ENCODE measurements around the gene NOX3. TPM values are rescaled to one million over a fixed set of nuclear protein-coding genes. Genes with fewer than 3 reads are reported as not detected.

The NOX3 gene
- total and polyA plus RNA-seq, 2 experiments from 2014 or later = not detected

DNA sequence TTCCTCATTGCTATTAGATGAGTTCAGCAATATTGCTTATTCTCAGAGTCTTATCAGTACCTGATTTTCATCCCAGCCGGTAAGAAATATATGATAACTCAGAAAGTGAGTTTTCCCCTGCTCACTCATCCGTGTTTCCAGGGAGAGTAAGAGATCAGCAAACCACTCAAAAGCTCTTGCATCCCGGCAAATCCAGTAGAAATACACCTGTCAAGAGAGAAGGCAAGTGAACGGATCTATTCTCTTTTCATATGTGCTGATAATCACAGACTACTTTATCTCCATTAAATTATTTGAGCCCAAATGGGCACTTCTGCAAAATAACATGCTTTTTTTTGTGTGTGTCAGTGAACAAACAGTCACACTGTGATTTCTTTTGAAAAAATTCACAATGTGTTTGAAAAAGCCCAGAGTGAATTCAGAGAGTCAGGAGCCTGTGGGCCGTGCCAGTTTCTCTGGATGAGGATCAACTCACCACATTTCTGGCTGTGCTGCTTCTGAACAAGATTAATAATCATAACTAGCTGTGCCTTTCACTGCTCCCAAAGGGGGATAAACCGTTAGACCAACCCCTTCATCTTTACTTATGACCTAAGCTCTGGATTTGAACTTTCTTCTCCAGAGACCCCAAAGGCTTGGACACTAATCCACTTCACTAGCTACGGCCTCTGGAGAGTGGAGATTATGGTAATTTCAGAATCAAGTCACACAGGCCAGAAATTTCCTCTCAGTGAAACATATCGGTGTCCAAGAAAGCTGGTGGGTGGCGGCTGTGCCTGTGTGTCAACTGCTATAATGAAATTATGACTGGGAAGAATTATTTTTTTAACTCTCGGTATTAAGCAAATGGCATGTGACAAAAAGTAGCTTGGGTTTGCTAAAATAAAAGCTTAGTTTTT is 44.2 kb downstream of the NOX3 start:
- Histone ChIP-seq H3K27ac (no peak overlapping the region), H3K4me2 (no peak overlapping the region), H4K20me1 (ENCODE audit: insufficient read depth, poor library complexity, severe bottlenecking) (no peaks in the 10 kb centered on the region), H3K4me3 (no peak overlapping the region), H3K27me3 (no peaks in the 10 kb centered on the region), H3K9me2 (replicated peaks; ENCODE audit: insufficient read depth) (no peaks in the 10 kb centered on the region), H2AFZ (no peak overlapping the region), H3K4me1 (ENCODE audit: insufficient read depth) (peaks cover 3% of the 10 kb centered on the region), H3K9me3 (ENCODE audit: low read depth) (no peaks in the 10 kb centered on the region), H3K79me2 (no peaks in the 10 kb centered on the region), H3K36me3 (replicated peaks; ENCODE audit: insufficient read depth, low read depth) (no peaks in the 10 kb centered on the region)
- DNase-seq (ENCODE audit: low spot score) = no peak
- 84% methylated on average over 10 of the region's 10 CpGs for WGBS (ENCODE audit: low lambda C conversion rate, missing lambda C conversion rate)
- TF ChIP-seq, protein P1, sequence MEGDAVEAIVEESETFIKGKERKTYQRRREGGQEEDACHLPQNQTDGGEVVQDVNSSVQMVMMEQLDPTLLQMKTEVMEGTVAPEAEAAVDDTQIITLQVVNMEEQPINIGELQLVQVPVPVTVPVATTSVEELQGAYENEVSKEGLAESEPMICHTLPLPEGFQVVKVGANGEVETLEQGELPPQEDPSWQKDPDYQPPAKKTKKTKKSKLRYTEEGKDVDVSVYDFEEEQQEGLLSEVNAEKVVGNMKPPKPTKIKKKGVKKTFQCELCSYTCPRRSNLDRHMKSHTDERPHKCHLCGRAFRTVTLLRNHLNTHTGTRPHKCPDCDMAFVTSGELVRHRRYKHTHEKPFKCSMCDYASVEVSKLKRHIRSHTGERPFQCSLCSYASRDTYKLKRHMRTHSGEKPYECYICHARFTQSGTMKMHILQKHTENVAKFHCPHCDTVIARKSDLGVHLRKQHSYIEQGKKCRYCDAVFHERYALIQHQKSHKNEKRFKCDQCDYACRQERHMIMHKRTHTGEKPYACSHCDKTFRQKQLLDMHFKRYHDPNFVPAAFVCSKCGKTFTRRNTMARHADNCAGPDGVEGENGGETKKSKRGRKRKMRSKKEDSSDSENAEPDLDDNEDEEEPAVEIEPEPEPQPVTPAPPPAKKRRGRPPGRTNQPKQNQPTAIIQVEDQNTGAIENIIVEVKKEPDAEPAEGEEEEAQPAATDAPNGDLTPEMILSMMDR (IDR thresholded peaks at IDR 0.05; ENCODE audit: poor library complexity) = no peak
- no peak for TF ChIP-seq EZH2 (IDR thresholded peaks at IDR 0.05; ENCODE audit: borderline replicate concordance)
- no peak for TF ChIP-seq EZH2phosphoT487 (IDR thresholded peaks at IDR 0.05; ENCODE audit: low read depth, severe bottlenecking, unreplicated experiment)

DNA sequence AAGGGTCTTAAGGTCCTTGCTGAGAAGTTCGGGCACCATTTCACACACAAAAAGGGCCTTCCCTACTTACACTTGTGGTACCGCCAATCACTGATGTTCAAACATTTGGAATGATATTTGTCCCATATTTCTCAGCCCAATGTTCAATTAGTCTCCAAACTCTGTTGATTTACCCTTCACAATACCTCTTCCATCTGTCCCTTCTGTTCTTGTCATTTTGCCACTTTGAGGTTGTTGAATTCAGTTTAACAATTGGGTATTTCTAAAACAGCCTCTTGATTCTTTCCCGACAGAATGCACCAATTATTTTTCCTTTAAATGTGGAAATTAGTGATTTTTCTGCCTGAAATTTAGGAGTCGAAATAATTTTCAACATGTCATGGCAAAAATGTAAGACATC is 46.2 kb downstream of the NOX3 start:
- Histone ChIP-seq H2AFZ (no peak overlapping the region), H3K36me3 (replicated peaks; ENCODE audit: insufficient read depth, low read depth) (no peaks in the 10 kb centered on the region), H3K9me3 (ENCODE audit: low read depth) (no peaks in the 10 kb centered on the region), H3K4me3 (no peak overlapping the region), H3K4me1 (ENCODE audit: insufficient read depth) (peaks cover 3% of the 10 kb centered on the region), H3K4me2 (no peak overlapping the region), H4K20me1 (ENCODE audit: insufficient read depth, poor library complexity, severe bottlenecking) (no peaks in the 10 kb centered on the region), H3K9me2 (replicated peaks; ENCODE audit: insufficient read depth) (no peaks in the 10 kb centered on the region), H3K27ac (no peak overlapping the region), H3K27me3 (no peaks in the 10 kb centered on the region), H3K79me2 (no peaks in the 10 kb centered on the region)
- DNase-seq (ENCODE audit: low spot score) = no peak
- WGBS (ENCODE audit: low lambda C conversion rate, missing lambda C conversion rate) = 93% methylated on average over 4 of the region's 4 CpGs
- TF ChIP-seq EZH2 (IDR thresholded peaks at IDR 0.05; ENCODE audit: borderline replicate concordance) = no peak
- TF ChIP-seq, protein P1 (IDR thresholded peaks at IDR 0.05; ENCODE audit: poor library complexity) = no peak
- no peak for TF ChIP-seq EZH2phosphoT487 (IDR thresholded peaks at IDR 0.05; ENCODE audit: low read depth, severe bottlenecking, unreplicated experiment)

DNA sequence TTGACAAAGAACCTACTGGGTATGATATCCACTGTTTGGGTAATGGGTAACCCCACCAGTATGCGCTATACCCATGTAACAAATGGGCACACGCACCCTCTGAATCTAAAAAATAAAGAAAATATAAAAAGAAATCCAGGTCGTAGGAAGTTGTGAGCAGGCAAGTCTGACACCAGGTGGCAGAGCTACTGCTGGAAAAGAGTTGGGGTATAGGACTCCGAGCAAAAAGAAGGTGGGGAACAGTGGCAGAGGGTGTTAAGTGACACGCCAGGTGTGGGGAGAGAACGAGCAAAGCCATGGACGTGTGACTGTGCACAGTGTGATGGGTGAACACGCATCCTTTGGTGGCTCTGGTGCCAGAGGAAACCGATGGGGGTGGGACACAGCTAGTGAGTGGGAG is 46.7 kb downstream of the NOX3 start:
- DNase-seq (ENCODE audit: low spot score) = no peak
- Histone ChIP-seq H3K4me2 (no peak overlapping the region), H4K20me1 (ENCODE audit: insufficient read depth, poor library complexity, severe bottlenecking) (no peaks in the 10 kb centered on the region), H3K4me1 (ENCODE audit: insufficient read depth) (no peaks in the 10 kb centered on the region), H3K36me3 (replicated peaks; ENCODE audit: insufficient read depth, low read depth) (no peaks in the 10 kb centered on the region), H3K9me3 (ENCODE audit: low read depth) (no peaks in the 10 kb centered on the region), H3K27ac (no peak overlapping the region), H3K27me3 (no peaks in the 10 kb centered on the region), H3K4me3 (no peak overlapping the region), H3K9me2 (replicated peaks; ENCODE audit: insufficient read depth) (no peaks in the 10 kb centered on the region), H2AFZ (no peak overlapping the region), H3K79me2 (no peaks in the 10 kb centered on the region)
- TF ChIP-seq, protein P1 (IDR thresholded peaks at IDR 0.05; ENCODE audit: poor library complexity) = no peak
- TF ChIP-seq EZH2 (IDR thresholded peaks at IDR 0.05; ENCODE audit: borderline replicate concordance) = no peak
- no peak for TF ChIP-seq EZH2phosphoT487 (IDR thresholded peaks at IDR 0.05; ENCODE audit: low read depth, severe bottlenecking, unreplicated experiment)
- WGBS (ENCODE audit: low lambda C conversion rate, missing lambda C conversion rate) = 92% methylated on average over 9 of the region's 9 CpGs
